CD14-positive monocyte (primary cell): ENCODE data around the gene MYO18A. TPM values are rescaled to one million over a fixed set of nuclear protein-coding genes. Genes with fewer than 3 reads are reported as not detected.

Experiments
- DNase-seq, 3 donors: peaks; one replicate each; pipeline ENCODE4 v3.0.0-alpha.2; 2011 to 2022
- H2AFZ ChIP-seq: 2 replicates; pipeline ENCODE4 v1.6.0; 2012; ENCODE audit warnings: mild to moderate bottlenecking, low read depth, low read length, inconsistent platforms; ENCODE audit not compliant: insufficient read depth, poor library complexity, severe bottlenecking
- H3K27ac ChIP-seq, 2 donors: 1 replicate in 1 of 2; 2 replicates in 1 of 2; pipeline ENCODE4 v1.5.1; 2012 to 2013; ENCODE audit warnings: low read length in 2 of 2, control low read depth in 1 of 2, inconsistent platforms in 1 of 2, low read depth in 1 of 2, mild to moderate bottlenecking in 1 of 2
- H3K27me3 ChIP-seq, 2 donors: one replicate each; pipeline versions ENCODE4 v1.6.0 to v1.6.1; 2011 to 2013; ENCODE audit warnings: low read length in 2 of 2; ENCODE audit not compliant: control insufficient read depth in 2 of 2, insufficient read depth in 2 of 2
- H3K36me3 ChIP-seq, 2 donors: replicated peaks in 1 of 2; 1 replicate in 1 of 2; 2 replicates in 1 of 2; pipeline versions ENCODE4 v1.5.1 to v1.6.1; 2012 to 2013; ENCODE audit warnings: low read length in 2 of 2, control low read depth in 1 of 2, inconsistent platforms in 1 of 2, mild to moderate bottlenecking in 1 of 2; ENCODE audit not compliant: insufficient read depth in 2 of 2, control insufficient read depth in 1 of 2
- H3K4me1 ChIP-seq, 2 donors: 1 replicate in 1 of 2; 2 replicates in 1 of 2; pipeline versions ENCODE4 v1.5.1 to v1.6.1; 2012 to 2013; ENCODE audit warnings: low read length in 2 of 2, control low read depth in 1 of 2, inconsistent platforms in 1 of 2, mild to moderate bottlenecking in 1 of 2, moderate library complexity in 1 of 2; ENCODE audit not compliant: insufficient read depth in 2 of 2, control insufficient read depth in 1 of 2
- H3K4me2 ChIP-seq: replicated peaks from 2 replicates; pipeline ENCODE3; 2012; ENCODE audit warnings: low read length, moderate library complexity, mild to moderate bottlenecking; ENCODE audit not compliant: poor library complexity, severe bottlenecking; ENCODE audit errors: extremely low read depth
- H3K4me3 ChIP-seq, 3 experiments: fragments of 200-600 bp in 1 of 3; sonication (generic) in 1 of 3; replicated peaks in 1 of 3; 1 replicate in 2 of 3; 2 replicates in 1 of 3; pipeline ENCODE4 v1.5.1; 2011 to 2013; ENCODE audit warnings: low read length in 3 of 3, mild to moderate bottlenecking in 3 of 3, control low read depth in 2 of 3, low read depth in 2 of 3, inconsistent platforms in 1 of 3, moderate library complexity in 1 of 3
- H3K79me2 ChIP-seq: 2 replicates; pipeline ENCODE4 v1.6.0; 2012; ENCODE audit warnings: mild to moderate bottlenecking, control low read depth, inconsistent platforms, low read length, moderate library complexity; ENCODE audit not compliant: insufficient read depth
- H3K9ac ChIP-seq: 2 replicates; pipeline ENCODE4 v1.6.0; 2017; ENCODE audit warnings: low read length, mild to moderate bottlenecking; ENCODE audit not compliant: insufficient read depth, poor library complexity, severe bottlenecking
- H3K9me3 ChIP-seq, 2 donors: replicated peaks in 1 of 2; 1 replicate in 1 of 2; 2 replicates in 1 of 2; pipeline versions ENCODE4 v1.5.1 to v1.6.1; 2012 to 2013; ENCODE audit warnings: low read length in 2 of 2, control low read depth in 1 of 2; ENCODE audit not compliant: control insufficient read depth in 1 of 2, insufficient read depth in 1 of 2
- H4K20me1 ChIP-seq: 2 replicates; pipeline ENCODE4 v1.6.0; 2012; ENCODE audit warnings: mild to moderate bottlenecking, low read length, control low read depth, moderate library complexity; ENCODE audit not compliant: insufficient read depth
- H3K27ac Mint-ChIP-seq, 7 donors: one replicate each; pipeline ENCODE4 v1.8.0; 2020; ENCODE audit warnings: mild to moderate bottlenecking in 7 of 7, mixed read lengths in 7 of 7, moderate library complexity in 6 of 7, inconsistent platforms in 2 of 7
- H3K27me3 Mint-ChIP-seq, 3 donors: one replicate each; pipeline ENCODE4 v1.8.0; 2021 to 2022; ENCODE audit warnings: low read depth in 3 of 3, mild to moderate bottlenecking in 3 of 3, mixed read lengths in 3 of 3, moderate library complexity in 3 of 3, inconsistent platforms in 1 of 3
- H3K36me3 Mint-ChIP-seq, 2 donors: one replicate each; pipeline ENCODE4 v1.8.0; 2020; ENCODE audit warnings: mixed read lengths in 2 of 2, inconsistent platforms in 1 of 2, mild to moderate bottlenecking in 1 of 2
- H3K4me1 Mint-ChIP-seq: one replicate; pipeline ENCODE4 v1.8.0; 2020; ENCODE audit warnings: mild to moderate bottlenecking, mixed read lengths
- H3K4me3 Mint-ChIP-seq, 2 donors: one replicate each; pipeline ENCODE4 v1.8.0; 2020; ENCODE audit warnings: mild to moderate bottlenecking in 2 of 2, mixed read lengths in 2 of 2, moderate library complexity in 1 of 2
- H3K9me3 Mint-ChIP-seq, 7 donors: one replicate each; pipeline ENCODE4 v1.8.0; 2020 to 2022; ENCODE audit warnings: mixed read lengths in 7 of 7, mild to moderate bottlenecking in 6 of 7, moderate library complexity in 6 of 7, inconsistent platforms in 2 of 7
- WGBS: methylation state at CpG from one replicate; pipeline ENCODE4 v1.1.5; 2013; ENCODE audit warnings: missing lambda C conversion rate; ENCODE audit not compliant: insufficient coverage; 5-methylcytosine and 5-hydroxymethylcytosine counted together
- intact Hi-C, 2 donors: fragments of 100-400 bp; cut with micrococcal nuclease; formaldehyde crosslinking; loops; one replicate each; pipeline versions ENCODE4 v1.15.0 to v1.15.1; 2023
- polyA plus RNA-seq, 3 donors: library from polyadenylated mRNA; depleted of rRNA in 1 of 3; unstranded in 2 of 3; stranded (reverse) in 1 of 3; fragments of 300-500 nt in 2 of 3; fragments of >200 nt in 1 of 3; fragmentation: Illumina TruSeq in 2 of 3; gene quantifications; 1 replicate in 2 of 3; 2 replicates in 1 of 3; pipeline ENCODE4 v1.2.3, GENCODE V29; 2012 to 2021
- TF ChIP-seq, protein P1 (sequence below): fragments of 200-600 bp; IDR thresholded peaks from one replicate; pipeline ENCODE4 v1.8.0; 2022; ENCODE audit warnings: antibody characterized with exemption, mild to moderate bottlenecking

Gene MYO18A
- polyA plus RNA-seq, 3 donors, result 6.3 to 40.2 (median 11.0) TPM

- Histone ChIP-seq H3K4me2 (no peak overlapping the region), H3K36me3 (peaks cover 99 to 100% of the 10 kb centered on the region in 2 donors), H3K79me2 (no peaks in the 10 kb centered on the region), H3K27me3 (no peaks in the 10 kb centered on the region), H3K9ac (no peak overlapping the region), H3K4me1 (no peaks in the 10 kb centered on the region), H2AFZ (no peak overlapping the region), H3K27ac (no peak overlapping the region), H4K20me1 (no peaks in the 10 kb centered on the region), H3K9me3 (no peaks in the 10 kb centered on the region), H3K4me3 (no peak overlapping the region)
- WGBS, result 95% methylated on average over 4 of the region's 5 CpGs
- H3K4me1 Mint-ChIP-seq, result no peaks in the 10 kb centered on the region
- H3K9me3 Mint-ChIP-seq, result no peaks in the 10 kb centered on the region
- no peak for DNase-seq
- H3K4me3 Mint-ChIP-seq, result no peak overlapping the region
- intact Hi-C loops, result no loop called here
- peaks cover 0 to 5% (median 0%) of the 10 kb centered on the region in 3 donors for H3K27me3 Mint-ChIP-seq
- peak overlapping the region in 3 of 7 donors; percentile 5 to 73 (median 53) for H3K27ac Mint-ChIP-seq
- H3K36me3 Mint-ChIP-seq, result peaks cover 90 to 99% of the 10 kb centered on the region in 2 donors
- TF ChIP-seq, protein P1, sequence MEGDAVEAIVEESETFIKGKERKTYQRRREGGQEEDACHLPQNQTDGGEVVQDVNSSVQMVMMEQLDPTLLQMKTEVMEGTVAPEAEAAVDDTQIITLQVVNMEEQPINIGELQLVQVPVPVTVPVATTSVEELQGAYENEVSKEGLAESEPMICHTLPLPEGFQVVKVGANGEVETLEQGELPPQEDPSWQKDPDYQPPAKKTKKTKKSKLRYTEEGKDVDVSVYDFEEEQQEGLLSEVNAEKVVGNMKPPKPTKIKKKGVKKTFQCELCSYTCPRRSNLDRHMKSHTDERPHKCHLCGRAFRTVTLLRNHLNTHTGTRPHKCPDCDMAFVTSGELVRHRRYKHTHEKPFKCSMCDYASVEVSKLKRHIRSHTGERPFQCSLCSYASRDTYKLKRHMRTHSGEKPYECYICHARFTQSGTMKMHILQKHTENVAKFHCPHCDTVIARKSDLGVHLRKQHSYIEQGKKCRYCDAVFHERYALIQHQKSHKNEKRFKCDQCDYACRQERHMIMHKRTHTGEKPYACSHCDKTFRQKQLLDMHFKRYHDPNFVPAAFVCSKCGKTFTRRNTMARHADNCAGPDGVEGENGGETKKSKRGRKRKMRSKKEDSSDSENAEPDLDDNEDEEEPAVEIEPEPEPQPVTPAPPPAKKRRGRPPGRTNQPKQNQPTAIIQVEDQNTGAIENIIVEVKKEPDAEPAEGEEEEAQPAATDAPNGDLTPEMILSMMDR, result no peak
These were observed 80.7 kb downstream of the MYO18A start for GRCh38 chr17:29099527-29099926.

GRCh38 chr17:29096094-29096493 lies 84.1 kb downstream of the MYO18A start:
- no peak for DNase-seq
- no peak overlapping the region for H3K9ac ChIP-seq
- H3K27me3 ChIP-seq, result no peaks in the 10 kb centered on the region
- peaks cover 0 to 4% (median 0%) of the 10 kb centered on the region in 3 donors for H3K27me3 Mint-ChIP-seq
- H3K4me1 Mint-ChIP-seq, result no peaks in the 10 kb centered on the region
- H3K4me2 ChIP-seq, result no peak overlapping the region
- no peaks in the 10 kb centered on the region for H3K79me2 ChIP-seq
- intact Hi-C loops, result no loop called here
- peaks cover 99 to 100% of the 10 kb centered on the region in 2 donors for H3K36me3 ChIP-seq
- TF ChIP-seq, protein P1, result no peak
- H3K4me3 Mint-ChIP-seq, result no peak overlapping the region
- H2AFZ ChIP-seq, result no peak overlapping the region
- no peaks in the 10 kb centered on the region for H3K9me3 Mint-ChIP-seq
- H3K4me1 ChIP-seq, result no peaks in the 10 kb centered on the region
- no peak overlapping the region for H3K27ac ChIP-seq
- 82% methylated on average over 2 of the region's 6 CpGs for WGBS
- H3K4me3 ChIP-seq, result no peak overlapping the region
- H4K20me1 ChIP-seq, result no peaks in the 10 kb centered on the region
- H3K9me3 ChIP-seq, result no peaks in the 10 kb centered on the region
- H3K27ac Mint-ChIP-seq, result peak overlapping the region in 3 of 7 donors; percentile 13 to 84 (median 55)
- peaks cover 96 to 99% of the 10 kb centered on the region in 2 donors for H3K36me3 Mint-ChIP-seq
